Right lobe of liver (tissue), 4 donors: ENCODE results near the gene CCDC158.

Experiments
- POLR2A ChIP-seq: fragments of 450-650 bp; IDR thresholded peaks from one replicate; pipeline ENCODE4 v1.6.1; 2017; ENCODE audit warnings: antibody characterized with exemption, mild to moderate bottlenecking
- TF ChIP-seq, protein P1 (sequence below), 4 donors: fragments of 200-600 bp in 3 of 4; fragments of 450-650 bp in 1 of 4; IDR thresholded peaks; one replicate each; pipeline versions ENCODE4 v1.5.1 to v1.8.0; 2016 to 2022; ENCODE audit warnings: antibody characterized with exemption in 4 of 4, mild to moderate bottlenecking in 2 of 4
- donor health status: DM: no; HTN: no; CAD: no.
- donor health status: DM: no; HTN: no; CAD: no.
- donor health status: DM: no; HTN: yes; CAD: no.

DNA sequence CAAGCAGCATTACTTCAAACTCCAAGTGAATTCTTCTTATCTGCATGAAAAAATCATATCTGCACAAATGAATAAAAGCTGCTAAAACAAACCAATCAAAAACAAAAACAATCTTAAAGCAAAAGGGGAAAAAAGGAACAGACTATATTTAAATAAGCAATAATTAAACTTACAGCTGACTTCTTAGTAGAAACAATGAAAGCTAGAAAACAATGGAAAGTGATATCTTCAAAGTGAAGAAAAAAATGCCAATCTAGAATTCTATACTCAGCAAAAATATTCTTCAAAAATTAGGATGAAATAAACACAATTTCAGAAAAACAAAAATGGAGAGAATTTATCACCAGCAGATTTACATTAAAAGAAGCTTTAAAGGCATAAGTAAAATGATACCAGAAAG lies 94.4 kb downstream of the CCDC158 start:
- TF ChIP-seq, protein P1, sequence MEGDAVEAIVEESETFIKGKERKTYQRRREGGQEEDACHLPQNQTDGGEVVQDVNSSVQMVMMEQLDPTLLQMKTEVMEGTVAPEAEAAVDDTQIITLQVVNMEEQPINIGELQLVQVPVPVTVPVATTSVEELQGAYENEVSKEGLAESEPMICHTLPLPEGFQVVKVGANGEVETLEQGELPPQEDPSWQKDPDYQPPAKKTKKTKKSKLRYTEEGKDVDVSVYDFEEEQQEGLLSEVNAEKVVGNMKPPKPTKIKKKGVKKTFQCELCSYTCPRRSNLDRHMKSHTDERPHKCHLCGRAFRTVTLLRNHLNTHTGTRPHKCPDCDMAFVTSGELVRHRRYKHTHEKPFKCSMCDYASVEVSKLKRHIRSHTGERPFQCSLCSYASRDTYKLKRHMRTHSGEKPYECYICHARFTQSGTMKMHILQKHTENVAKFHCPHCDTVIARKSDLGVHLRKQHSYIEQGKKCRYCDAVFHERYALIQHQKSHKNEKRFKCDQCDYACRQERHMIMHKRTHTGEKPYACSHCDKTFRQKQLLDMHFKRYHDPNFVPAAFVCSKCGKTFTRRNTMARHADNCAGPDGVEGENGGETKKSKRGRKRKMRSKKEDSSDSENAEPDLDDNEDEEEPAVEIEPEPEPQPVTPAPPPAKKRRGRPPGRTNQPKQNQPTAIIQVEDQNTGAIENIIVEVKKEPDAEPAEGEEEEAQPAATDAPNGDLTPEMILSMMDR (IDR thresholded peaks at IDR 0.05) = no peak
- no peak for TF ChIP-seq POLR2A
